ENCODE results near the gene PARP8.
"Not testable (repeated sequence)": the region's sequence is repeated elsewhere in the genome, so short reads cannot be mapped to it uniquely, and the experiment has no call there.

PARP8 gene

GRCh38 chr5:50730336-50730735, 63.9 kb downstream of the PARP8 start:
- DNase-seq = no peak

- no peak for DNase-seq
These were observed 64.4 kb downstream of the PARP8 start for GRCh38 chr5:50730841-50731240.

GRCh38 chr5:50733741-50734140, 67.3 kb downstream of the PARP8 start:
- no peak for DNase-seq

GRCh38 chr5:50738864-50739263, 72.4 kb downstream of the PARP8 start:
- DNase-seq = no peak

GRCh38 chr5:50740832-50741231, 74.4 kb downstream of the PARP8 start:
- no peak for DNase-seq

GRCh38 chr5:50744776-50745175, 78.3 kb downstream of the PARP8 start:
- DNase-seq = no peak

- DNase-seq = no peak
These were observed 78.9 kb downstream of the PARP8 start for GRCh38 chr5:50745221-50745910.

GRCh38 chr5:50749181-50749580, 82.7 kb downstream of the PARP8 start:
- no peak for DNase-seq

- DNase-seq = no peak
These were observed 83.4 kb downstream of the PARP8 start for GRCh38 chr5:50749873-50750272.

GRCh38 chr5:50751064-50751657, 84.7 kb downstream of the PARP8 start:
- peak; percentile 43 for DNase-seq

- DNase-seq = no peak
These were observed 86.4 kb downstream of the PARP8 start for GRCh38 chr5:50752800-50753199.

GRCh38 chr5:50759526-50760270, 93.3 kb downstream of the PARP8 start:
- DNase-seq = no peak

GRCh38 chr5:50763351-50763750, 96.9 kb downstream of the PARP8 start:
- no peak for DNase-seq

GRCh38 chr5:50763846-50764245, 97.4 kb downstream of the PARP8 start:
- DNase-seq = no peak

- DNase-seq = no peak
These were observed 99.6 kb downstream of the PARP8 start for GRCh38 chr5:50766042-50766441.

- DNase-seq = no peak
These were observed 100.0 kb downstream of the PARP8 start for GRCh38 chr5:50766462-50766861.

GRCh38 chr5:50766967-50767366, 100.5 kb downstream of the PARP8 start:
- no peak for DNase-seq

- no peak for DNase-seq
These were observed 101.2 kb downstream of the PARP8 start for GRCh38 chr5:50767588-50767987.

- no peak for DNase-seq
These were observed 102.2 kb downstream of the PARP8 start for GRCh38 chr5:50768634-50769033.

- no peak for DNase-seq
These were observed 104.0 kb downstream of the PARP8 start for GRCh38 chr5:50770441-50770840.

GRCh38 chr5:50774446-50775175, 108.2 kb downstream of the PARP8 start:
- DNase-seq = not testable (repeated sequence)

- no peak for DNase-seq
These were observed 119.6 kb downstream of the PARP8 start for GRCh38 chr5:50786073-50786472.

- no peak for DNase-seq
These were observed 125.4 kb downstream of the PARP8 start for GRCh38 chr5:50791813-50792212.
